Body of pancreas (tissue), 4 donors: Measurements from ENCODE around the gene PRSS33.

Experiments used
- POLR2A ChIP-seq, 3 donors: fragments of 450-650 bp; IDR thresholded peaks; one replicate each; pipeline ENCODE4 v1.6.1; 2016; ENCODE audit warnings: antibody characterized with exemption in 3 of 3, mild to moderate bottlenecking in 2 of 3
- TF ChIP-seq, protein P1 (sequence below), 7 experiments: fragments of 450-650 bp in 4 of 7; fragments of 200-600 bp in 3 of 7; sonication (generic) in 3 of 7; IDR thresholded peaks; one replicate each; pipeline ENCODE4 v1.5.1; 2016 to 2019; ENCODE audit warnings: antibody characterized with exemption in 7 of 7

DNA sequence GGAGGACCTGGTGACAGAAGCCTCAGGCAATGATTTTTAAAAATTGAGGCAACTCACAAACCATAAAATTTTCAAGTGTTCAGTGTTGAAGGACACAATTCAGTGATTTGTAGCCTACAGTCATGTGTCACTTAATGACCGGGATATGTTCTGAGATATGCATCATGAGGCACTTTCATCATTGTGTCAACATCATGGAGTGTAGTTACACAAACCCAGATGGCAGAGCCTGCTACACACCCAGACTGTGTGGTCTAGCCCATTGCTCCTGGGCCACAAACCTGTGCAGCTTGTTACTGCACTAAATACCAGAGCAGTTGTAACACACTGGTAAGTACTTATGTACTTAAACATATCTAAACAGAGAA lies 12.5 kb upstream of the PRSS33 start:
- TF ChIP-seq, protein P1, sequence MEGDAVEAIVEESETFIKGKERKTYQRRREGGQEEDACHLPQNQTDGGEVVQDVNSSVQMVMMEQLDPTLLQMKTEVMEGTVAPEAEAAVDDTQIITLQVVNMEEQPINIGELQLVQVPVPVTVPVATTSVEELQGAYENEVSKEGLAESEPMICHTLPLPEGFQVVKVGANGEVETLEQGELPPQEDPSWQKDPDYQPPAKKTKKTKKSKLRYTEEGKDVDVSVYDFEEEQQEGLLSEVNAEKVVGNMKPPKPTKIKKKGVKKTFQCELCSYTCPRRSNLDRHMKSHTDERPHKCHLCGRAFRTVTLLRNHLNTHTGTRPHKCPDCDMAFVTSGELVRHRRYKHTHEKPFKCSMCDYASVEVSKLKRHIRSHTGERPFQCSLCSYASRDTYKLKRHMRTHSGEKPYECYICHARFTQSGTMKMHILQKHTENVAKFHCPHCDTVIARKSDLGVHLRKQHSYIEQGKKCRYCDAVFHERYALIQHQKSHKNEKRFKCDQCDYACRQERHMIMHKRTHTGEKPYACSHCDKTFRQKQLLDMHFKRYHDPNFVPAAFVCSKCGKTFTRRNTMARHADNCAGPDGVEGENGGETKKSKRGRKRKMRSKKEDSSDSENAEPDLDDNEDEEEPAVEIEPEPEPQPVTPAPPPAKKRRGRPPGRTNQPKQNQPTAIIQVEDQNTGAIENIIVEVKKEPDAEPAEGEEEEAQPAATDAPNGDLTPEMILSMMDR (IDR thresholded peaks at IDR 0.05) = no peak
- no peak for TF ChIP-seq POLR2A (IDR thresholded peaks at IDR 0.05)
